NCI-H1694 treated with DMSO at 0.1 percent for 48 hours (cell line): ENCODE data around the gene FNDC11.
"Not testable (repeated sequence)": the region's sequence is repeated elsewhere in the genome, so short reads cannot be mapped to it uniquely, and the experiment has no call there.

Experiments
- DNase-seq: peaks from one replicate; lab custom pipeline; 2025; lab: John Stamatoyannopoulos, UW

Gene FNDC11

GRCh38 chr20:63554361-63555278 lies 661 bp downstream of the FNDC11 start:
- no peak for DNase-seq

DNA sequence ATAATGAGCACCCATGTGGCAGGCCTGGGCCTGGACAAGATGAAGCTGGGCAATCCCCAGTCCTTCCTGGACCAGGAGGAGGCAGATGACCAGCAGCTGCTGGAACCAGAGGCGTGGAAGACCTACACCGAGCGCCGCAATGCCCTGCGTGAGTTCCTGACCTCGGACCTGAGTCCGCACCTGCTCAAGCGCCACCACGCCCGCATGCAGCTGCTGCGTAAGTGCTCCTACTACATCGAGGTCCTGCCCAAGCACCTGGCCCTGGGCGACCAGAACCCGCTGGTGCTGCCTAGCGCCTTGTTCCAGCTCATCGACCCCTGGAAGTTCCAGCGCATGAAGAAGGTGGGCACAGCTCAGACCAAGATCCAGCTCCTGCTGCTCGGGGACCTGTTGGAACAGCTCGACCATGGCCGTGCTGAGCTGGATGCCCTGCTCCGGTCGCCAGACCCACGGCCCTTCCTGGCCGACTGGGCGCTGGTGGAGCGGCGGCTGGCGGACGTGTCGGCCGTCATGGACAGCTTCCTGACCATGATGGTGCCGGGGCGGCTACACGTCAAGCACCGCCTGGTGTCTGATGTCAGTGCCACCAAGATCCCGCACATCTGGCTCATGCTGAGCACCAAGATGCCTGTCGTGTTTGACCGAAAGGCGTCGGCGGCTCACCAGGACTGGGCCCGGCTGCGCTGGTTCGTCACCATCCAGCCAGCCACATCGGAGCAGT lies 1.9 kb downstream of the FNDC11 start:
- no peak for DNase-seq

DNA sequence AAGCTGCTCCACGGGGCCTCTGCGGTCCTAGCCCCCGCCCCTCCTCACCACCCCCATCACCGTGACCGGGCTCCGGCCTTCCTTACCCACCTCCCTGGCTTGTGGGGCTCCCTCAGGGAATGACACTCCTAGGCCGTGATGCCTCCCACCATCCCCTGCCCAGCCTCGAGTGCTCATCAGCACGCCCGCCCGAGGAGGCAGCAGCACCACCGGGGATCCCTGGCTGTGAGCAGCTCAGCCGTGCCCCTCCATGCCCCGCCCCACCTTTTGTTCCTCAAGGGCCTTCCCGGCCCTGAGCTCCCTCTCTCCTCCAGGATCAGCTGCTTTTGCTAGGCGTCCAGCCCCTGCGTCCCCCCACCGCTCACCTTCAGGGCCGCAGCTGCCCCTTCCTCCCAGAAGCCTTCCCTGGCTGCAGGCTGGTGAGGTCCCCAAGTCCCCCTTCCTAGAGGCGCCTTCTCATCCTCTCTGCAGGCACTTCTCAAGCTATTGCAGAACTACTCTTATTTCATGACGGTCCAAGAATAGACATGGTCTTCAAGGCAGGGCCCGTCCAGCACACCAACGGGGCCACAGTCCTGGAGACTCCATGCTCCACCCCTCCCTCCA lies 3.0 kb downstream of the FNDC11 start:
- DNase-seq, result no peak

DNA sequence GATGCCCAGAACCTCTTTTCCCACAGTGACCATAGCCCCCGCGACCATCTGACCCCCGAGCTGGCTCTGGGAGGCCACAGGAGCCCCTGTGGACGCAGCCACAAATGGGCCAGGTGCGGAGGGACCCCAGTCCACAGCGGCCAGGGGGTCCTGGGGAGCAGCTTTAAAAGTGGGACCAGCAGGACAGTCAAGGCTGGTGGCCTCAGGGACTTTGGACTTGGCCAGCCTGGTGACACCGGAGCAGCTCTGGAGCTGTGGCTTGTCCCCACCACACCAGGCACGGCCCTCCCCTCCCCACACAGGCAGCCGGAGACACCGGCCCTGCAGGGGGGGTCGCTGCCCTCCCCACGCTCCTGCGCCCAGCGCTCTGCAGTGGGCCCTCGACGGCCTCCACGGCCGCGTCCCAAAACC lies 3.5 kb downstream of the FNDC11 start:
- DNase-seq, result no peak

DNA sequence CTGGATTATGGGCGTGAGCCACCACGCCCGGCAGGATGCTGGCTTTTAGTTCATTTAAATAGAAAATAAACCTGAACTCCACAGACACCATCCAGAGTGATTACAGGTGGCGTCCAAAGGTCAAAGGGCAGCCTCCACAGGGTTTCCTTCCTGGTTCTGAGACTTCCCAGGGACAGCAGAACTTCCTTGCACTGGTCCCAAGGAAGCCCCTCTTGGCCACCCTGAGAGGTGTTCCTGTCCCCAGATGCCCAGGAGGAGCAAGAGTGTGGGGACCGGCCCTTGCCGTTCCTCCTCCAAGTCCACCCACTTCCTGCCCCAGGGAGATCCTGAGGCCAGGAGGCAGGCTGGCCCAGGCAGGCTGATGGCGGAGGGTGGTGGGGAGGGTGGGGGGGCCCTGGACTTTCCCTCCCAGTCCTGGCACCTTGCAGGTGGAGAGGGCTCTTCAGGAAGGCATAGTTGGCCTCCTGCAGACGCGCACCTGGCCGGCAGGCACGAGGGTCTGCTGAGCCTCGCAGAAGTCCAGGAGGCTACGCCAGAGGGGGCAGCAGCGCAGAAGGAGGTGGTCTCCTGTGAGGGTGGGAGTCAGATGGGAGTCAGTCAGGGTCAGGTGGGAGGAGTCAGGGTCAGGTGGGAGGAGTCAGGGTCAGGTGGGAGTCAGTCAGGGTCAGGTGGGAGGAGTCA lies 5.0 kb downstream of the FNDC11 start:
- DNase-seq, result no peak

DNA sequence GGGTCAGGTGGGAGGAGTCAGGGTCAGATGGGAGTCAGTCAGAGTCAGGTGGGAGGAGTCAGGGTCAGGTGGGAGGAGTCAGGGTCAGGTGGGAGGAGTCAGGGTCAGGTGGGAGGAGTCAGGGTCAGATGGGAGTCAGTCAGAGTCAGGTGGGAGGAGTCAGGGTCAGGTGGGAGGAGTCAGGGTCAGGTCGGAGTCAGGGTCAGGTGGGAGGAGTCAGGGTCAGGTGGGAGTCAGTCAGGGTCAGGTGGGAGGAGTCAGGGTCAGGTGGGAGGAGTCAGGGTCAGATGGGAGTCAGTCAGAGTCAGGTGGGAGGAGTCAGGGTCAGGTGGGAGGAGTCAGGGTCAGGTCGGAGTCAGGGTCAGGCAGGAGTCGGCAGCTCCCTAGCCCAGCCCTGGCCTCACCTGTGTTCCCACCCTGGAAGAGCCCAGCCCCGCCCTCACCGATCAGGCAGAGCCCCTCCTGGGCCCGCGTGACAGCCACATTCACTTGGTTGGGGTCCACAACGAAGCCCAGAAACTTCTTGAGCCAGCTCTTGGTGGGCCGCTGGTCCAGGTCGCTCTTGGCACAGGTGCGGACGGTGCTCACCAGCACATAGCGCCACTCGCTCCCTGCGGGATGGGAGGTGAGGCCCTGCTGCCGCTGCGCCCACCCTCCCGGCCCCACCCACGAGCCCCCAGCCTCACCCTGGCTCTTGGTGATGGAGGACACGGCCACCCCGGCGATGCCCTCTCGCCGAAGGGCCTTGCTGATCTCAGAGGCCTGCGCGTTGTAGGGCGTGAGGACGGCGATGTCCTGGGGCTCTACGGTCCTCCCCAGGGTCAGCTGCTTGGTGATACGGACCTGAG lies 5.8 kb downstream of the FNDC11 start:
- DNase-seq, result not testable (repeated sequence)

DNA sequence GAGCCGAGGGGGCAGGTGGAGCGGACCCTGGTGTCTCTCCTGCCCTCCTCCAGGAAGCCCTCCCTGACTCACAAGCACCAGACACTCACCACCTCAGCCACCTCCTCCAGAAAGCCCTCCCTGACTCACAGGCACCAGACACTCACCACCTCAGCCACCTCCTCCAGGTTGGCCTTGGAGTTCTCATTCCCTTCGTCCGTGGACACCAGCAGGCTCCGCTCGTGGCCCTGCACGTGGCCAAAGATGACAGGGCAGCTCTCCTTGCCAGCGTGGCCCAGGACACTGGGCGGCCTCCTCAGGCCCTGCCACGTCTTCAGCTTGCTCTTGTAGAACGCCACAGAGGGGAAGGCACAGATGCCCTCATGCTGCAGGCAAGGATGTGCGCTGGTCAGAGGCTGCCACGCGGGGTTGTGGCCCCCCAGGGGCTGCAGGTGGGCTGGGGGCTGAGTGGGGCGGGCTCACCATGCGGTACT lies 6.4 kb downstream of the FNDC11 start:
- DNase-seq, result no peak

DNA sequence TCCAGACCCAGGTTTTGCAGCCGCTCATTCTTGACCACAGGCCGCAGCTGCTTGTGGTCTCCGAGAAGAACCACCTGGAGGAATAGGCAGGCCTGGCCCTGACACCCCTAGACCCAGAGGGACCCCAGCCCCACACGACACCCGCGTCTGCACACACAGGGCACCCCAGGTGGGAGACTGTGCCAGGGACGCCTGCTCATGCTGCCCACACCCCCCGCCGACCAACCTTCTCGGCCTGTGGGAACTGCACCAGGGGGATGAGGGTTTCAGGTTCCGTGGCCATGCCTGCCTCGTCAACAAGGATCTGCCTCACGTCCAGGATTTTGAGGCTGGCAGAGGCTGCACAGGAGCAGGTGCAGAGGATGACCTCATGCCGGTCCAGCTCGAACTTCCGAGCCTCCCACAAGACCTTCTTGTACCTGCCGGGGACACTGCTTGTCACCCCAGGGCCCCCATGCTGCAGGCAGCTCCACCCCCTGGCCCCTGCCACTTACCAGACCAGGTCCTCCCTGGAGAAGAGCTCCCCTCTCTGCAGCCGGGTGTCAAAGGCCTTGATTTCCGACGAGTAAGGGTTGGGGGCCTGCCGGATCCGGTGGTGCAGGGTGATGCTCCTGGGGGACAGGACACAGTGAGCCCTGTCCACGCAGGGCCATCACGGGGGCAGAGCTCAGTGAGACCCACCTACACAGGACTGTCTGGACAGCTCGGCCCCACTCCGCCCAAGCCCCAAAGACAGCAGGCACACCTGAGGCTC lies 7.1 kb downstream of the FNDC11 start:
- DNase-seq, result no peak

DNA sequence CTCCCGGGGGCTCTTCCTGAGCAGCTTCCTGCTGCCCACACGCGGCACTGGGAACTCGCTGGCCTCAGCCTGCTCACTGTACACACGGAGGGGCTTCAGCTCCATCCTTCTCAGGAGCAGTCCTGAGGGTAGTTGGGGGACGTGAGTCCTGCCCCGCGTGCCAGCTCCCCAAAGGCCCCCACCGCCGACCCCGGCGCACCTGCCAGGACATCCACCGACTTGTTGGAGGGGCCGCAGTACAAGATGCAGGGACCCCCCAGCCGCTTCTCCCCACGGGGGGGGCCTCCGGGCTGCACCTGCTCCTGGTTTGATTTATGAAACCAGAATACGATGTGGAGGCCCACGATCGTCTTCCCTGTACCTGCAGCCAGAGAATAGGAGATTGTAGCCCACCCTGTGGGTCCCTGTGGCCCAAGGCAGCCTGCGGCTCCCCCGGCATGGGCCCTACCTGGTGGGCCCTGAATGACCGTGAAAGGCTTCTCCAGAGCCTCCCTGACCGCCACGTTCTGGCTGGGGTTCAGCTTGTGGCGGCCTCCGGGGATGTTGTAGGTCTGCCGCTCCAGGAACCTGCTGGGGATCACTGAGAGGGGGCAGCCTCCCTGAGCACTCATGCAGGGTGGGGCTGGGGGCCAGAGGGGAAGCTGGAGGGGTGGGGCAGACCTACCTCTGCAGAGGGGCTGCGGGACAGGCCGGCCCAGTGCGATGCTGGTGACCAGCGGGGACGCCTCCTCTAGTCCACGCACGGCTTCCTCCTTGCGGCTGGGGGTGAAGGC lies 7.9 kb downstream of the FNDC11 start:
- no peak for DNase-seq

GRCh38 chr20:63562461-63563224 lies 8.7 kb downstream of the FNDC11 start:
- DNase-seq, result no peak

DNA sequence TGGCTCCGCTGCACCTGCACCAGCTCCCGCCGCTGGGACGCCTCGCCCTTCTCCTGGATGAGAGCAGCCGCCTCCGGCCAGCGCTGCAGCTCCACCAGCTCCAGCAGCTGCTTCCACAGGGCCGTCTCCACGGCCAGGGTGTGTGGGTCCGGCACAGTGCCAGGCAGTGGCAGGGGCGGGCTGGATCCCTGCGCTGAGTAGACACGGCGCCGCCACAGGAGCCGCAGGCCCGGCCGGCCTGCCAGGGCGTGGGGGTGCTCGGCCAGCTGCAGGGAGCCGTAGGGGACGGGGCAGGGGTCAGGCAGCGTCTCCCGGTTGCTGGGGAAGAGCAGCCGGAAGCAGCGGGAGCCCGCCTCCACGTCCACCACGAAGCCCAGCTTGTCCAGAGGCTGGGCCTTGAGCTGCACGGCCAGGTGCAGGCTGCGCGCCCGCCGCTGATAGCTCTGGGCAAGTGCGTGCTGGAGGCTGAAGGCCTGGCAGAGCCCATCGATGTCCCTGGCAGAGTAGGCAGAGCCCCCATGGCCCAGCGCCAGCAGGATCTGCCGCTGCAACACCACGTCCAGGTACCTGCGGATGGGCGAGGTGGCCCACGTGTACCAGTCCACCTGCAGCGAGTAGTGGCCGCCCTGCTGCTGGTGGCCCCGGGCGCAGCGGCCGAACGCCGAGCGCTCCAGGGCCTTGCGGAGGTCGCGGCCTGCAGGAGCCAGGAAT lies 9.4 kb downstream of the FNDC11 start:
- no peak for DNase-seq

DNA sequence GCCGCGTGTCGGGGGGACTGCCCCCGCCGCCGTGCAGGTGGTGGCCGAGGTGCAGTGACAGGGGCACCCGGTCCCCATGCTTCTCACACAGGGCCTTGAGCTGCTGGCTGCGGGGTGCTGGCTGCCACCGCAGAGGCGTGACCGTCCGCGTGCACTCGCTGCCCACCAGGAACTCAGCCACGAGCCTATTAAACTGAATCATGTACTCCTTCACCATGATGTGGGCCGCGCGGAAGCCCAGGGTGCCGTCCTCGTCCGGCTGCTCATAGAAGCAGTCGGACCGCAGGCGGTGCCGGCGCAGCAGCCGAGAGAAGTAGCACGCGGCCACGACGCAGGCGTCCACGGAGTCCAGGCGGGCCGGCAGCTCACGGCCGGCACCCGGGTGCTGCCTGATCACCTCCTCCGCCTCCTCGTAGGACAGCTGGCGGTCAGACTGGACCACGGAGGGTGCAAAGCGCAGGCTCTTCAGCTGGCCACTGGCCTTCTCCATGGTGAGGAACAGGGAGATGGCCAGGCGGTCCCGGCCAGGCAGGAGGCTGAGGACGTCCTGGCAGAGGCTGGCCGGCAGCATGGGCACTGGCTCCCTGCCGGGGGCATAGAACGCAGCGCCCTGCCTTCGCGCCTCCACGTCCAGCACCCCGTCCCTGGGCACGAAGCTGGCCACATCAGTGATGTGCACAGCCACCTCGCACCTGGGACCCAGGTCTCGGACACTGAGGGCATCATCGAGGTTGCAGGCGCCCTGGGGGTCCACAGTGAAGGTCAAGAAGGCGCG lies 10.3 kb downstream of the FNDC11 start:
- DNase-seq, result no peak

DNA sequence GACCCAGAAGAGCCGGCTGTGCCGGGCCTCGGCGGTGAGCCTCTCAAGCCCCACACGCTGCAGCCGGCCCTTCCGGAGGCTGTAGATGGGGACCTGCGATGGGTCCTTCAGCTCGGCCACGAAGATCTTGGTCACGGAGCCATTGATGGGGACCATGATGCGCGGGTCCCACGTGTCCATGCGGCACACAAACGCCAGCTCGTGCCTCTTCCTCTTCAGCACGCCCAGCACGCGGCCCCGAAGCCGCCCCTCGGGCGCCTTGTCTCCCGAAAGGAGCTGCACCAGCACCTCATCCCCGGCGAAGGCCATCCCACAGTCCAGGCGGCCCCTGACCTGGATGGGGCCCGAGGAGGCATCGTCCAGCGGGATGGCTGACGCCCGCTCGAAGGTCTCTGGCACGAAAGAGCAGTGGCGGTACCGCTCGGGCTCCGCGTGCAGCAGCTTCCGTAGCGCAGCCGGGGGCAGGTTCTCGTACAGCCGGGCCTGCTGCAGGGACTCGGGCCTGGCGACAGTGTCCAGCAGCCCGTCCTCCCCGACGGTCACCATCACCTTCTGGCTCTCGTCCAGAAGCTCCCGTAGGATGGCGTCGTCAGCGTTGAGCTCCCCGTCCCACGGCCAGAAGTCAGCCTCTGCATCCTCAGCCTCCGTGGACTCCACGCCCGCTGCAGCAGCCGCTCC lies 11.2 kb downstream of the FNDC11 start:
- no peak for DNase-seq

DNA sequence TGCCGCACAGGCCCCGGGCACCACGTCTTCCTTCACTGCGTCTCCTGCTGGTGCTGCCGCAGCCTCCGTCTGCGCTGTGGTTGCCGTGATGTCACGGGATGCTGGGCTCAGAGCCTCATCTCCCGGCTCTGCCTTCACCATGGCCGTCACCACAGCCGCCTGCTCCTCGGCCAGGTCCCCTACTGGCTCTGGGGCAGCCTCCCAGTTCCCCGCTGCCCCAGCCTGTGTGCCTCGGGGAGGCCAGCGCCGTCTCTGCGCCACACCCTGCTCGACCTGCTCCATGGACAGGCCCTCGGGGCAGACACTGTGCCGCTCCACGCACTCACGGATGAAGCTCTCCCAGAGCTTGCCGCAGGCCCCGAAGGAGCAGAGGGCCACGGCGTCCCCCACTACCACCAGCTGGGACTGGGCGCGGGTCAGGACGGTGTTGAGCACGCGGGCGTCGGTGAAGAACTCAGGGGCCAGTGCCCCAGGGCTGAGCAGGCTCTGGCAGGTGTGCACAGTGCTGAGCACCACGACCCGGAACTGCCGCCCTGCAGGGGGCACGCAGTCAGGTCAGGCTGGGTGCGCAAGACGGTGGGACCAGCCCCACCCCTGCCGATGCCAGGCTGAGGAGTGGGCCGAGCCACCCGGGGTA lies 11.9 kb downstream of the FNDC11 start:
- no peak for DNase-seq

GRCh38 chr20:63566395-63567135 lies 12.6 kb downstream of the FNDC11 start:
- no peak for DNase-seq

GRCh38 chr20:63567136-63567385 lies 13.1 kb downstream of the FNDC11 start:
- DNase-seq, result no peak
